Placental epithelial cell (primary cell): ENCODE results near the gene CAPG. TPM values are rescaled to one million over a fixed set of nuclear protein-coding genes. Genes with fewer than 3 reads are reported as not detected.

ENCODE experiments used
- small RNA-seq: library from RNA; depleted of rRNA; stranded (forward); fragments of <200 nt; gene quantifications from one replicate; pipeline ENCODE3, GENCODE V24; 2012
- total RNA-seq: library from RNA; depleted of rRNA; stranded (reverse); fragments of >200 nt; gene quantifications from 2 replicates; pipeline ENCODE4 v1.2.3, GENCODE V29; 2012

Gene CAPG
- total RNA-seq: 650 and 738 TPM in 2 replicates

GRCh38 chr2:85409845-85410583 is at the start of gene CAPG:
Gene CAPG, minus strand, starts transcription at chr2:85410366. Its CDS starts 8,221 bp downstream, at chr2:85402145.

DNA sequence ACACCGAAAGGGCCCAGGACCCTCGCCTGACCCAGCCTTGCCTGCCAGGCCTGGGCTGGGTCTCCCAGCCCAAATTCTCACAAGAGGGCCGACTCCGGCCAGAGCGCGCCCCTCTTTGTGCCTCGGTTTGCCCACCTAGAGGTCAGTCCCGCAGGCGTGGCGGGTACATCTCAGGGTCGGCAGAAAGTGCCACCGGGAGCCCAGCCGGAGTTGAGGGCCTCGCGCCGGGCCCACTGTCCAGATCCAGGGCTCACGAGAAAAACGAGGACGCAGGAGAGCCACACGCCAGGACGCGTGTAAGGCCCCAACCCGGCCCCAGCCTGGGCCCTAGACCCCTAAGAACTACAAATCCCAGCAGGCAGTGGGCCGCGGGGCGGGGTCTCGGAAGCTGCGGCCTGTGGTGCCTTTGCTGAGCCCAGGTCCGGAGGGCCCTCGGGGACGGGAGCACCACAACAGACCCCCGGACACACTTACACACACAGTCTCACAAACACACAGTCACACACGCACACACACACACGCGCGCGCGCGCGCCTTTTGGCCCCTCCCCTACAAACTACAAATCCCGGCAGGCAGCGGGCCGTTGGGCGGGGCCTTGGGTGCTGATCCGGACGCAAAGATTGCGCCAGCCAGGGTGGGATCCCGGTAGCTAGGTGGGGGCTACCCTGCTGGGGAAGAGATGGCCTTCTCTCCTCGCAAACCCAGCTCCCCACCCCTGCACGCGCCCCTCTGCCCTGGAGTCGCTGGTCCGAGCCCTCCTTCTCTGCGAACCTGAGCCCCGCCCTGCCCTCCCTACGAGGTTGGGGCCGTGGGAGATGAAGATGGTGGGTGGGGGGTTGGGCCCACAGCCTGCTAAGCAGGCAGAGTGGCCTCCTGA is 8.2 kb upstream of the CAPG start, which contains the start of gene SH2D6:
Gene SH2D6 (plus strand): TSS at position 583 of the 877 bp plus-strand sequence. CDS start 10,752 bp downstream, outside the sequence.

DNA sequence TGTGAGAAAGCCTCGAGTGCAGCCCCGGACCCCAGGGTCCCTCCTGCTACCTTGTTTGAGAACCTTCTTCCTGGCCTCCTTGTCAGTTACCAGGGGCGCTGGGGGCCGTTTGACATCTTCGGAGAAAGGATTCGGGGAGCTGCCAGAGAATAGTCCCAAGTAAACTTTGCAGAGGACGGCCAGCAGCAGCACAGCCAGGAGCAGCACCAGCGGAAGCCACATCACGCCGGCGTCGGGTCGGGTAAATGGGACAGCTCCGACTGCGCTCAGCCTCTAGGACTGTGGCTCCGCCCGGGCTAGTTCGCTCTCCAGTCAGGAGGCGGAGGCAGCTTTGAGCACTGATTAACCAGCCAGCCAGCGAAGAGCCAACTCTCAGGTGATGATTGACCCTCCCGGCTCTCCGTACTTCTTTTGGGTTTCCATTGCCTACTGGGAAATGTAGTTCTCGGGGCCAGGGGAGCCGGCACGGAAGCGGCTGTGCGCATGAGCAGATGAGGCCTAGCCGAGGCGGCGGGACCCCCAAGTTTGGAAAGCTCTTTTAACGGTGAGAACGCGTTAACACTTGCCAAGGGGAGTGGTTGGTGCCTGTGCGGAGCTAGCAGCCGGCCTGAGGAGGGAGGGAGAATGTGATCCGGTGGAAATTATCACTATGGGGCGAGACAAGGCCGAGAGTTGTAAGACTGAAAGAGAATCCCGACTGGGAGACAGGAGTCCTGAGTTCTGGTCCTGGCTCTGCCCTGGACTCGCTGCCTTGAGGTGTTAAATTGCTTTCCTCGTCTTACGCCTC is 55.7 kb downstream of the CAPG start, which contains the start of the genes ELMOD3 and RETSAT:
Gene ELMOD3 (plus strand): TSS at position 484 of the 787 bp plus-strand sequence. CDS start 2,430 bp downstream, outside the sequence.
Gene RETSAT (minus strand): TSS at position 243 of the 787 bp plus-strand sequence. CDS start 21 bp downstream, at position 222.

Small RNA genes within 50 kb of the gene (small RNA-seq; reads per million reads assigned to genes)
- not detected for gene AC062037.1
- not detected for gene AC062037.2
- gene RF00019: not detected
- not detected for gene RN7SL113P
- not detected for gene RN7SL251P

Other genes with a start within 250 kb of the CAPG start
- 64.4 and 82.1 TPM in 2 replicates for gene TGOLN2, start 82.4 kb downstream of the CAPG start, total RNA-seq
- gene RETSAT, start 55.8 kb downstream of the CAPG start, total RNA-seq: 19.6 and 45.5 TPM in 2 replicates
- 15.9 and 25.5 TPM in 2 replicates for gene ELMOD3, start 55.6 kb downstream of the CAPG start, total RNA-seq
- gene SH2D6, start 8.3 kb upstream of the CAPG start, total RNA-seq: under 0.01 TPM in 1 of 2 replicates, not detected in the other
- 60.5 and 66.9 TPM in 2 replicates for gene MAT2A, start 128.8 kb upstream of the CAPG start, total RNA-seq
- 42.0 and 62.5 TPM in 2 replicates for gene GGCX, start 151.1 kb upstream of the CAPG start, total RNA-seq
- gene VAMP8, start 167.2 kb upstream of the CAPG start, total RNA-seq: 73.0 and 74.6 TPM in 2 replicates
- gene VAMP5, start 174.1 kb upstream of the CAPG start, total RNA-seq: 2.0 and 10.2 TPM in 2 replicates
- gene RNF181, start 185.4 kb upstream of the CAPG start, total RNA-seq: 125 and 174 TPM in 2 replicates
- gene TMEM150A, start 192.3 kb upstream of the CAPG start, total RNA-seq: 7.7 and 12.2 TPM in 2 replicates
- 16.7 and 23.2 TPM in 2 replicates for gene C2orf68, start 201.7 kb upstream of the CAPG start, total RNA-seq
- 29.4 and 36.5 TPM in 2 replicates for gene USP39, start 205.8 kb upstream of the CAPG start, total RNA-seq